Stomach smooth muscle (tissue), 2 donors: ENCODE measurements around the gene KLK13.

ENCODE experiments used
- H3K27ac ChIP-seq: one replicate; pipeline ENCODE4 v1.7.0; 2013; ENCODE audit warnings: mild to moderate bottlenecking, low read length, inconsistent platforms
- H3K27me3 ChIP-seq, 2 donors: one replicate each; pipeline ENCODE4 v1.7.0; 2013; ENCODE audit warnings: low read length in 2 of 2; ENCODE audit not compliant: insufficient read depth in 2 of 2, control insufficient read depth in 1 of 2
- H3K36me3 ChIP-seq, 2 donors: one replicate each; pipeline ENCODE4 v1.7.0; 2013; ENCODE audit warnings: low read length in 2 of 2; ENCODE audit not compliant: control insufficient read depth in 2 of 2, insufficient read depth in 2 of 2
- H3K4me1 ChIP-seq: one replicate; pipeline ENCODE4 v1.7.0; 2013; ENCODE audit warnings: low read length; ENCODE audit not compliant: control insufficient read depth, insufficient read depth
- H3K4me3 ChIP-seq, 2 donors: one replicate each; pipeline ENCODE4 v1.7.0; 2013; ENCODE audit warnings: low read length in 2 of 2
- H3K9ac ChIP-seq, 2 donors: one replicate each; pipeline ENCODE4 v1.7.0; 2013; ENCODE audit warnings: low read length in 2 of 2, mild to moderate bottlenecking in 1 of 2
- H3K9me3 ChIP-seq, 2 donors: one replicate each; pipeline ENCODE4 v1.7.0; 2013; ENCODE audit warnings: low read length in 2 of 2; ENCODE audit not compliant: control insufficient read depth in 2 of 2
- donor health status: healthy.
- donor health status: Pancreatic carcinoma.

Gene KLK13

DNA sequence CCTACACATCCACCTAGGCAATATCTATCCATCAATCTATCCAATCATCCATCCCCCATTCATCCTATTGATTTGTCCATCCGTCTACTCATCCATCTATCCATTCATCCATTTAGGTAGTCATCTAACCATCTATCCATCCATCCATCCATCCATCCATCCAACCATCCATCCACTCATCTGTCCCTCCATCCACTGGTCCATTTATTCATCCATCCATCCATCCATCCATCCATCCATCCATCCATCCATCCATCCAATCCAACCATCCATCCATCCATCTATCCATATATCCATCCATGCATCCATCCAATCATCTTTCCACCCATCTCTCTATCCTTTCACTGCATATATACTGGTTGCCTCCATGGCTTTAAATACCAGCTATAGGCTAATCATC lies 3.9 kb downstream of the KLK13 start:
- Histone ChIP-seq H3K9ac (no peak overlapping the region), H3K27ac (no peak overlapping the region), H3K4me3 (no peak overlapping the region), H3K27me3 (peaks cover 15 to 19% of the 10 kb centered on the region in 2 donors), H3K9me3 (peaks cover 0 to 2% of the 10 kb centered on the region in 2 donors), H3K36me3 (no peaks in the 10 kb centered on the region), H3K4me1 (no peaks in the 10 kb centered on the region)

GRCh38 chr19:51060336-51060735 lies 4.6 kb downstream of the KLK13 start:
- Histone ChIP-seq H3K27me3 (peaks cover 15 to 17% of the 10 kb centered on the region in 2 donors), H3K9me3 (peaks cover 0 to 2% of the 10 kb centered on the region in 2 donors), H3K36me3 (no peaks in the 10 kb centered on the region), H3K27ac (no peak overlapping the region), H3K4me3 (no peak overlapping the region), H3K4me1 (no peaks in the 10 kb centered on the region), H3K9ac (no peak overlapping the region)

- no peaks in the 10 kb centered on the region for H3K4me1 ChIP-seq
- no peaks in the 10 kb centered on the region for H3K36me3 ChIP-seq
- no peak overlapping the region for H3K9ac ChIP-seq
- H3K27me3 ChIP-seq = peaks cover 13 to 15% of the 10 kb centered on the region in 2 donors
- H3K9me3 ChIP-seq = peaks cover 0 to 2% of the 10 kb centered on the region in 2 donors
- no peak overlapping the region for H3K27ac ChIP-seq
- no peak overlapping the region for H3K4me3 ChIP-seq
Observed at GRCh38 chr19:51059715-51060114, 5.2 kb downstream of the KLK13 start.

DNA sequence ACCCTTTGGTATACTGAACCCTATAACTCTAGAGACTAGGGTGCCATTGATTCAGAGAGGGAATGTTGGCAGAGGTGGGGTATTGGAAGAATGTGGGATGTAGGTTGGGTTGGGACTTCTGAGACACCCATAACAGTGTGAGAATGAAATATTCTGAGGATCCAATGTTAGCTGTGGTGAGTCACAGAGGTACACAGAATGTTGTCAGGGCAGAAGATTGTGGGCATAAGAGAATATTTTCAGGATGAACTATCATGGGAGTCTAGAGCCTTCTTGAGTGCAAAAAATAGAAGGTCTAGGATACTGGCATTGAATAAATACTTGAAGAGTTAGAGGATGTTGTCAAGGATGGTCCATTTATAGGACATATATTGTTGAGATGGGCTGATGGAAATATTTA lies 9.0 kb downstream of the KLK13 start:
- Histone ChIP-seq H3K4me3 (no peak overlapping the region), H3K27ac (no peak overlapping the region), H3K9ac (no peak overlapping the region), H3K9me3 (no peaks in the 10 kb centered on the region), H3K4me1 (no peaks in the 10 kb centered on the region), H3K27me3 (peaks cover 2 to 5% of the 10 kb centered on the region in 2 donors), H3K36me3 (no peaks in the 10 kb centered on the region)

- Histone ChIP-seq H3K27me3 (peaks cover 0 to 5% of the 10 kb centered on the region in 2 donors), H3K9ac (no peak overlapping the region), H3K36me3 (no peaks in the 10 kb centered on the region), H3K27ac (no peak overlapping the region), H3K4me3 (no peak overlapping the region), H3K4me1 (no peaks in the 10 kb centered on the region), H3K9me3 (no peaks in the 10 kb centered on the region)
Observed at GRCh38 chr19:51047031-51047335, 17.9 kb downstream of the KLK13 start.

DNA sequence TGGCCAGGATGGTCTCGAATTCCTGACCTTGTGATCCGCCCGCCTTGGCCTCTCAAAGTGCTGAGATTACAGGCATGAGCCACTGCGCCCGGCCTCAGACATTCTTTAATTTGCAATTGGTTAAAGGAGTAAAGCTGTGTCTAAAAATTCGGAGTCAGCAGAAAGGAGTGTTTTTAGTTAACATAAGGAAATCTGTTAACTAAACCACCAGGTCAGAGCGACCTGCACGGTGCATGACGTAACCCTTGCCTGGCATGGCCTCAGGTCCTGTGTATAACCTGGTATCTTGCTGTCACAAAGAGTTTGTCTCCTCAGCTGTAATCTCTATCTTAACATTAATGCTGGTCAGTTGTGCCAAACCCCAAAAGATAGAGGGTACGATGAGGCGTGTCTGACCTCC lies 20.6 kb downstream of the KLK13 start:
- Histone ChIP-seq H3K27me3 (peaks cover 0 to 5% of the 10 kb centered on the region in 2 donors), H3K27ac (no peak overlapping the region), H3K4me3 (no peak overlapping the region), H3K9me3 (no peaks in the 10 kb centered on the region), H3K4me1 (no peaks in the 10 kb centered on the region), H3K36me3 (no peaks in the 10 kb centered on the region), H3K9ac (no peak overlapping the region)

DNA sequence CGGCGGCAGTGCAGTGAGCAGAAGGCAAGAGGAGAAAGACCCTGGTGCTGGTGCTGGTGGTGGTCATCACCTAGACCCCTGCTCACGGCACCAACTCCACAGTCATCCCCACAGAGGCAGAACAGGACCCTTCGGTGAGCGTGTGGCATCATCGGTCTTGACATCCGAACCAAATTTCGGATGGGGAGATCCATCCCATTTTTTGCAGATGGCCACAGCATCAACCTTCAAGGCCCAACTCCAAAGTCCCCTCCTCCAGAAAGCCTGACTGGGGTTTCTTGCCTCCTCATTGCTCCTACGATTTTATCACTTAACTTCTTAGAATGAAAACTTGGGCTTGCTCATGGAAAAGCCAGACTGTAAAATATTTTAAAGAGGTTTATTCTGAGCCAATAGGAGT lies 21.4 kb downstream of the KLK13 start:
- no peak overlapping the region for H3K4me3 ChIP-seq
- H3K9me3 ChIP-seq = no peaks in the 10 kb centered on the region
- H3K27ac ChIP-seq = no peak overlapping the region
- no peaks in the 10 kb centered on the region for H3K4me1 ChIP-seq
- H3K27me3 ChIP-seq = peaks cover 0 to 5% of the 10 kb centered on the region in 2 donors
- H3K36me3 ChIP-seq = no peaks in the 10 kb centered on the region
- H3K9ac ChIP-seq = no peak overlapping the region

DNA sequence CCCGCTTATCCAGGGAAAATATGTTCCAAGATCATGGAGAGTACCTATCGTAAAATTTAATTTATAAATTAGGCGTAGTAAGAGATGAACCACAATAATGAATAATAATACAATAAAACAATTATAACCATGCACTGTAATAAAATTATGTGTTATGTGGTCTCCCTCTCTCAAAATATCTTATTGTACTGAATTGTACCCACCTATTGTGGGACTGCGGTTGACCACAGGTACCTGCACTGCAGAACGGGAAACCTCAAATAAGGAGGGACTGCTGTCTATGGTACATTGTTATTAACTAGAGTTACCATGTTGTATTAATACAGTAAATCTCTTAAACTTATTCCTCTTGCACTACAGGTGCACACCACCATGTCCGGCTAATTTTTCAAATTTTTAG lies 24.7 kb downstream of the KLK13 start:
- Histone ChIP-seq H3K27me3 (no peaks in the 10 kb centered on the region), H3K4me3 (no peak overlapping the region), H3K36me3 (no peaks in the 10 kb centered on the region), H3K27ac (no peak overlapping the region), H3K9me3 (no peaks in the 10 kb centered on the region), H3K9ac (no peak overlapping the region), H3K4me1 (no peaks in the 10 kb centered on the region)

DNA sequence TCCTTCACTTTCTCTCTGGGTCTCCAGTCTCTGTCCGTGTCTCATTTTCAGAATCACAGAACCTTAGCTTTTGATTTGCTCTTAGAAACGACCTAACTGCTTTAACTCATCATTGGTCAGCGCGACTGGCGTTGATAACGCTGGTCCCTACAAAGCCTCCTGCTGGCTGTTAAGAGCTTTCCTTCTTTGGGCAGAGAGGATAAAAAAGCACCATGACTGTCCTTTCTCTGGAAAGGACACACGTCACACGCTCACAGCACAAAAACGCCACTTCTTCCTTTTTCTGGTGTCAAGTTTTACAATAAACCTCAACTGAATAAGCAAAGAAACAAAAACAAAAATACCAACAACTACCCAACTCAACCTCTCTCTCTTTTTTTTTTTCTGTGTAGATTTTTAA lies 28.4 kb downstream of the KLK13 start:
- H3K36me3 ChIP-seq = no peaks in the 10 kb centered on the region
- peaks cover 4% of the 10 kb centered on the region in 2 donors for H3K27me3 ChIP-seq
- H3K4me3 ChIP-seq = no peak overlapping the region
- H3K27ac ChIP-seq = no peak overlapping the region
- no peaks in the 10 kb centered on the region for H3K4me1 ChIP-seq
- H3K9ac ChIP-seq = no peak overlapping the region
- no peaks in the 10 kb centered on the region for H3K9me3 ChIP-seq

DNA sequence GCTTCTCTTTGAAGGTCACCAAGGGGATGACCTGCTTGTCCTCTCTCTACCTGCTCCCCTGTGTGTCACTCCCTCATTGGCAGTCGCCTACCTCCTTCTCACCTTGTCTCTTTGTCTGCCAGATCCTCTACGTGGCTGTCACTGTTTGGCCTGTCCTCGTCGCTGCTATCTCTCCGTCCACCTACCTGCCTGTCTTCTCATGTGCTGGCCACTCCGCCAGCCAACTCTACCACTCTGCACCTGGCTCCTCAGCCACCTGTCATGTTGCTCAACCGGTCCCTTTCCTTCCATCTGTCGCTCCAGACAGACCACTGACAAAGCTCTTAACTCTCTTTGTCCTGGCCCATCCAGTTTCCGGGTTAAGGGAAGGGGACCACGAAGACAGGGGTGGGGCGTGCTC lies 30.2 kb downstream of the KLK13 start, which contains the start of gene KLK12:
Gene KLK12, minus strand, starts transcription at position 299 of the 400 bp plus-strand sequence. CDS start 381 bp downstream, outside the sequence.
- H3K27me3 ChIP-seq = peaks cover 4 to 8% of the 10 kb centered on the region in 2 donors
- no peaks in the 10 kb centered on the region for H3K36me3 ChIP-seq
- peaks cover 0 to under 1% of the 10 kb centered on the region in 2 donors for H3K9me3 ChIP-seq
- no peak within 1 kb of the TSS for H3K9ac ChIP-seq
- no peaks in the 10 kb centered on the region for H3K4me1 ChIP-seq
- no peak within 1 kb of the TSS for H3K4me3 ChIP-seq
- no peak within 1 kb of the TSS for H3K27ac ChIP-seq

DNA sequence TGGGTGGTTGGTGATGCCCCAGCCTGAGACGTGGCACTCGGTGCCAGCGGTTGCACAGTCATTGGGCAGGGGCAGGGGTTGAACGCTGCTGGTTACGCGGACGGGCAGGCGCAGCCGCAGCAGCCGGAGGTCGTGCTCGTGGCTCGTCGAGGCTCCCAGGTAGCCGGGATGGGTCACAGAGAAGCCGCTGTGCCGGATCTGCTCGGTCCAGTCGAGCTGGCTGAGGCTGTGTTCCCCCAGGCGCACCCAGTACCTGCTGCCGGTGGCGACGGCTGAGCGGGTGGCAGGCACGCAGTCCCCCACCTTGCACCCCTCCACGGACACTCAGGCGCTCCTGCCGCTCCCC lies 33.0 kb downstream of the KLK13 start:
- Histone ChIP-seq H3K9ac (no peak overlapping the region), H3K27me3 (peaks cover 8 to 12% of the 10 kb centered on the region in 2 donors), H3K4me3 (no peak overlapping the region), H3K36me3 (no peaks in the 10 kb centered on the region), H3K9me3 (peaks cover 0 to 3% of the 10 kb centered on the region in 2 donors), H3K4me1 (no peaks in the 10 kb centered on the region), H3K27ac (no peak overlapping the region)
